ENCODE data around the gene KMT2B.

Gene KMT2B

GRCh38 chr19:35725216-35725861 lies 7.5 kb downstream of the KMT2B start:
- no peak for DNase-seq (ENCODE audit: low read depth in 2 of 2)

- no peak for DNase-seq (ENCODE audit: low read depth in 2 of 2)
Measured at GRCh38 chr19:35727053-35727955, 9.5 kb downstream of the KMT2B start.

- no peak for DNase-seq (ENCODE audit: low read depth in 2 of 2)
Measured at GRCh38 chr19:35727956-35728706, 10.3 kb downstream of the KMT2B start.

DNA sequence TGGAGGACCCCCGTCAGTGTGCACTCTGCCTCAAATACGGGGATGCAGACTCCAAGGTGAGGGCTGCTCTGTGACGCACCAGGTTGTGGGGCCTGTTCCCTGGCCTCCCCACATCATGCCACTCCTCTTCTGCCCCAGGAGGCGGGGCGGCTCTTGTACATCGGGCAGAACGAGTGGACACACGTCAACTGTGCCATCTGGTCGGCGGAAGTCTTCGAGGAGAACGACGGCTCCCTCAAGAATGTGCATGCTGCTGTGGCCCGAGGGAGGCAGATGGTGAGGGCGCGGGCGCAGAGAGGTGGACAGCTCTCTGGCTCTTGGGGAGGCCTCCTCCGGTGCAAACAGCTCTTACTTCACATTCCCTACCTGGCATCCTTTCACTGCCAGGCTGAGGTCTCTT lies 11.2 kb downstream of the KMT2B start:
- no peak for DNase-seq (ENCODE audit: low read depth in 2 of 2)

DNA sequence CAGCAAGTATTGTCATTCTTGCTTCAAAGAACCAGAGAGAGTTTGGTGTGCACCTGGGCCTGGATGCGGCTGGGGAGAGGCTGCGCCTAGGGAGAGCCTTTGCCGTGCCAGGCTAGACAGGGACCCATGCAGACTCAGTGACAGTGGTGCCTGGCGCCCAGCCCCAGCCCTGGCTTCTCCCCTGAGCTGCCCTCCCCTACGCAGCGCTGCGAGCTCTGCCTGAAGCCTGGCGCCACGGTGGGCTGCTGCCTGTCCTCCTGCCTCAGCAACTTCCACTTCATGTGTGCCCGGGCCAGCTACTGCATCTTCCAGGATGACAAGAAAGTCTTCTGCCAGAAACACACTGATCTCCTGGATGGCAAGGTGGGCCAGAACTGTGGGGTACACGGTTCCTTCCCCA lies 12.0 kb downstream of the KMT2B start:
- no peak for DNase-seq (ENCODE audit: low read depth in 2 of 2)

GRCh38 chr19:35730326-35730725 lies 12.5 kb downstream of the KMT2B start:
- no peak for DNase-seq (ENCODE audit: low read depth in 2 of 2)

GRCh38 chr19:35731353-35731752 lies 13.6 kb downstream of the KMT2B start:
- no peak for DNase-seq (ENCODE audit: low read depth in 2 of 2)

DNA sequence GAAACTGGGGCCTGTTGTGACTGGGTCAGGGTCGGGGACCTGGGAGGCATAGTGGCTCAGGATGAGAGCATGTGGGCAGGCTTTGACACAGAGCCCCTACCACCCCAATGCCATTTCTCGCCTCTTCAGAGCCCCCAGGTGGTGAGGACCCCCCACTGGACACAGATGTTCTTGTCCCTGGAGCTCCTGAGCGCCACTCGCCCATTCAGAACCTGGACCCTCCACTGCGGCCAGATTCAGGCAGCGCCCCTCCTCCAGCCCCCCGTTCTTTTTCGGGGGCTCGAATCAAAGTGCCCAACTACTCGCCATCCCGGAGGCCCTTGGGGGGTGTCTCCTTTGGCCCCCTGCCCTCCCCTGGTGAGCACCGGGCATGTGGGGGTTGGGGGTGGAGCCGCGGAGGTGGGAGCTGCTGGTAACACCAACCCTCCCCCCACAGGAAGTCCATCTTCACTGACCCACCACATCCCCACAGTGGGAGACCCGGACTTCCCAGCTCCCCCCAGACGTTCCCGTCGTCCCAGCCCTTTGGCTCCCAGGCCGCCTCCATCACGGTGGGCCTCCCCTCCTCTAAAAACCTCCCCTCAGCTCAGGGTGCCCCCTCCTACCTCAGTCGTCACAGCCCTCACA lies 14.1 kb downstream of the KMT2B start:
- no peak for DNase-seq (ENCODE audit: low read depth in 2 of 2)

DNA sequence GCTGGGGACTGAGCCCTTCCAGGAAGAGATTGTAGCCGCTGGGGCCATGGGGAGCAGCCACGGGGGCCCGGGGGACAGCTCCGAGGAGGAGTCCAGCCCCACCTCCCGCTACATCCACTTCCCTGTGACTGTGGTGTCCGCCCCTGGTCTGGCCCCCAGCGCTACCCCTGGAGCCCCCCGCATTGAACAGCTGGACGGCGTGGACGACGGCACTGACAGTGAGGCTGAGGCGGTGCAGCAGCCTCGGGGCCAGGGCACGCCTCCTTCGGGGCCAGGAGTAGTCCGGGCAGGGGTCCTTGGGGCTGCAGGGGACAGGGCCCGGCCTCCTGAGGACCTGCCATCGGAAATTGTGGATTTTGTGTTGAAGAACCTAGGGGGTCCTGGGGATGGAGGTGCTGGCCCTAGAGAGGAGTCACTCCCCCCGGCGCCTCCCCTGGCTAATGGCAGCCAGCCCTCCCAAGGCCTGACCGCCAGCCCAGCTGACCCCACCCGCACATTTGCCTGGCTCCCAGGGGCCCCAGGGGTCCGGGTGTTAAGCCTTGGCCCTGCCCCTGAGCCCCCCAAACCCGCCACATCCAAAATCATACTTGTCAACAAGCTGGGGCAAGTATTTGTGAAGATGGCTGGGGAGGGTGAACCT lies 14.9 kb downstream of the KMT2B start:
- DNase-seq (ENCODE audit: low read depth in 2 of 2), result no peak

GRCh38 chr19:35733180-35734125 lies 15.7 kb downstream of the KMT2B start:
- DNase-seq (ENCODE audit: low read depth in 2 of 2), result no peak

GRCh38 chr19:35734273-35734672 lies 16.5 kb downstream of the KMT2B start:
- no peak for DNase-seq (ENCODE audit: low read depth in 2 of 2)

GRCh38 chr19:35734889-35735288 lies 17.1 kb downstream of the KMT2B start:
- no peak for DNase-seq (ENCODE audit: low read depth in 2 of 2)

- DNase-seq (ENCODE audit: low read depth in 2 of 2), result no peak
Measured at GRCh38 chr19:35736913-35737886, 19.4 kb downstream of the KMT2B start.

DNA sequence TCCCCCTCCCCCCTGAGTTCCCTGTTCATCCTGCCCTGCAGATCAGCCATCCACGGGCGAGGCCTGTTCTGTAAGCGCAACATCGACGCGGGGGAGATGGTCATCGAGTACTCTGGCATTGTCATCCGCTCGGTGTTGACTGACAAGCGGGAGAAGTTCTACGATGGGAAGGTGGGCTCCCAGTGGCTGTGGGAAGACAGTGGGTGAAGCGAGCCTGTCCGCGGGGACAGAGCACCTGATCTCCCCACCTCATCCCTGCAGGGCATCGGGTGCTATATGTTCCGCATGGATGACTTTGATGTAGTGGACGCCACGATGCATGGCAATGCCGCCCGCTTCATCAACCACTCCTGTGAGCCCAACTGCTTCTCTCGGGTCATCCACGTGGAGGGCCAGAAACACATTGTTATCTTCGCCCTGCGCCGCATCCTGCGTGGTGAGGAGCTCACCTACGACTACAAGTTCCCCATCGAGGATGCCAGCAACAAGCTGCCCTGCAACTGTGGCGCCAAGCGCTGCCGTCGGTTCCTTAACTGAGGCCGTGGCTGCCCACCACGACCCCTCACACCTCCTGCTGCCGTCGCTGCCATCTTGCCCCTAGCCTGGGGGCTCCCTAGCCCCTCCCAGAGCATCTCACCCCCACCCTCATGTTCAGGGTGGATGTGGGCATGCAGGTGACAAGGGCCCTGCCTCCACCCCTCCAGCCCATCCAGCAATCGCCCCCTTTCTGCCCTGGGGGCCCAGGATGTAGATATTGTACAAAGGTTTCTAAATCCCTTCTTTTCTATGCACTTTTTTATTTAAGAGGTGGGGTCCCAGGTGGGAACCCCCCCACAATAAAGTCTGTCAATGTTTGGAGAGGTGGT lies 20.5 kb downstream of the KMT2B start:
- no peak for DNase-seq (ENCODE audit: low read depth in 2 of 2)

- DNase-seq (ENCODE audit: low read depth in 2 of 2), result no peak
Measured at GRCh38 chr19:35738887-35739229, 21.1 kb downstream of the KMT2B start.

- no peak for DNase-seq (ENCODE audit: low read depth in 2 of 2)
Measured at GRCh38 chr19:35739275-35740107, 21.7 kb downstream of the KMT2B start.

DNA sequence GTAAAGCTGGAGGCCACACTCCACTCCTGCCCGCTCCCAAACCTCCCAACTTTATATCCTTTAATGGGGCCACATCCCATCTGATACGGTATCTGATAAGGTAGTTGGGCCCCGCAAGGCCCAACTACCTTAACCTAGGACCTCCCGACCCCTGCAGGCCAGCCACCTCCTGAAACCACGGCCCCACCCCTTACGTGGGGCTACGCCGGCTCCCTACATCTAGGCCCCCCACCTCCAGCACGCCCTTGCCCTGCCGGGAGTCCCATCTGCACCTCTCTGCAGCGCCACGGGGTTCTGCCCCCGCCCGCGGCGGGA lies 22.3 kb downstream of the KMT2B start:
- no peak for DNase-seq (ENCODE audit: low read depth in 2 of 2)
